ENCODE results near the gene SNRNP200. TPM values are rescaled to one million over a fixed set of nuclear protein-coding genes. Genes with fewer than 3 reads are reported as not detected.
A peak's percentile ranks its signal among the peaks of the same experiment; 100 is the strongest.

The SNRNP200 gene
- total RNA-seq (10 to 100 TPM; 54.6 to 85.5 (median 66.6) TPM), polyA plus RNA-seq (10 to 100 TPM; 38.8 to 71.2 TPM)
- long read RNA-seq, donor 1, full-length matches to known transcripts = 3 of 76 reads
- long read RNA-seq, donor 1, partial matches to known transcripts = 73 of 76 reads
- long read RNA-seq, donor 1, other reads (novel, unspliced or antisense) = 0 of 76 reads
- long read RNA-seq, donor 2, full-length matches to known transcripts = 10 of 107 reads
- long read RNA-seq, donor 2, partial matches to known transcripts = 95 of 107 reads
- long read RNA-seq, donor 2, other reads (novel, unspliced or antisense) = 2 of 107 reads
- long read RNA-seq, donor 3, full-length matches to known transcripts = 6 of 75 reads
- long read RNA-seq, donor 3, partial matches to known transcripts = 63 of 75 reads
- long read RNA-seq, donor 3, other reads (novel, unspliced or antisense) = 6 of 75 reads

GRCh38 chr2:96305091-96305978, at the start of gene SNRNP200:
SNRNP200 (minus strand) TSS chr2:96305546; CDS start chr2:96305437, 109 bp downstream.
- intact Hi-C loops (cut with DNase I) = loop anchor here in 8 of 10 donors (1.0 to 10.0 kb wide), 8 partner anchors 37 to 204 kb away; partner anchors contain the start of genes CIAO1 (in 3 of the 8) and NEURL3 (in 3 of the 8)
- ATAC-seq = peak; percentile 96 to 100 (median 100)
- H3K9me3 ChIP-seq = no peaks in the 10 kb centered on the region
- no peak for TF ChIP-seq CTCF (IDR thresholded peaks at IDR 0.05)
- TF ChIP-seq POLR2A (IDR thresholded peaks at IDR 0.05) = peak in 1 of 2 donors; percentile 80
- peaks cover 0 to 43% (median 37%) of the 10 kb centered on the region in 9 donors for H3K36me3 ChIP-seq
- peak within 1 kb of the TSS; percentile 64 to 94 (median 89) for H3K27ac ChIP-seq
- peak; percentile 88 to 94 (median 90) for DNase-seq
- no peaks in the 10 kb centered on the region for H3K27me3 ChIP-seq
- peak within 1 kb of the TSS; percentile 66 to 98 (median 82) for H3K4me3 ChIP-seq
- peaks cover 0 to 31% (median 19%) of the 10 kb centered on the region in 12 donors for H3K4me1 ChIP-seq
- 0 to 1% (median 0%) methylated on average over 53 to 61 of the region's 61 CpGs for WGBS, 4 donors

GRCh38 chr2:96354492-96354891, 49.1 kb upstream of the SNRNP200 start:
- peaks cover 0 to 34% (median 17%) of the 10 kb centered on the region in 12 donors for H3K4me1 ChIP-seq
- no peak overlapping the region for H3K4me3 ChIP-seq
- no peaks in the 10 kb centered on the region for H3K9me3 ChIP-seq
- intact Hi-C loops (cut with DNase I) = loop anchor here in 3 of 10 donors (1.0 to 5.0 kb wide), 2 partner anchors 24 to 47 kb away; partner anchors contain the start of gene SNRNP200 (in 2 of the 3)
- TF ChIP-seq POLR2A (IDR thresholded peaks at IDR 0.05) (no peak), CTCF (IDR thresholded peaks at IDR 0.05) (no peak)
- H3K36me3 ChIP-seq = peaks cover 0 to 5% (median 0%) of the 10 kb centered on the region in 9 donors
- ATAC-seq (no peak), DNase-seq (no peak)
- H3K27ac ChIP-seq = peak overlapping the region in 9 of 12 donors; percentile 16 to 89 (median 68)
- WGBS, 4 donors = 87 to 95% (median 92%) methylated on average over 4 of the region's 4 CpGs
- no peaks in the 10 kb centered on the region for H3K27me3 ChIP-seq

- Histone ChIP-seq H3K27me3 (no peaks in the 10 kb centered on the region), H3K4me1 (peaks cover 0 to 34% (median 17%) of the 10 kb centered on the region in 12 donors), H3K9me3 (no peaks in the 10 kb centered on the region), H3K4me3 (no peak overlapping the region), H3K27ac (peak overlapping the region; percentile 16 to 89 (median 66)), H3K36me3 (peaks cover 0 to 11% (median 0%) of the 10 kb centered on the region in 9 donors)
- intact Hi-C loops (cut with DNase I) = loop anchor here in 3 of 10 donors (1.0 to 5.0 kb wide), 2 partner anchors 23 to 46 kb away; partner anchors contain the start of gene SNRNP200 (in 2 of the 3)
- 20 to 43% (median 25%) methylated on average over 4 of the region's 4 CpGs for WGBS, 4 donors
- DNase-seq (peak in 1 of 5 donors; percentile 51), ATAC-seq (peak; percentile 34 to 70 (median 46))
- TF ChIP-seq CTCF (IDR thresholded peaks at IDR 0.05) = no peak
- TF ChIP-seq POLR2A (IDR thresholded peaks at IDR 0.05) = no peak
Measured at GRCh38 chr2:96353606-96354101, 48.3 kb upstream of the SNRNP200 start.
